SK-N-SH (cell line): ENCODE measurements around the gene SPINK8. TPM values are rescaled to one million over a fixed set of nuclear protein-coding genes. Genes with fewer than 3 reads are reported as not detected.
"Not testable (repeated sequence)": the region's sequence is repeated elsewhere in the genome, so short reads cannot be mapped to it uniquely, and the experiment has no call there.

Experiments used
- CTCF ChIA-PET: fragments of 300-600, 350-600 bp; formaldehyde crosslinking; extraction: SDS; loops from one replicate; lab custom pipeline; 2021; lab: Yijun Ruan, JAX
- POLR2A ChIA-PET: fragments of 350-600 bp; sonication (Branson Sonifier 250); formaldehyde crosslinking; extraction: SDS; loops from one replicate; lab custom pipeline; 2020; ENCODE audit warnings: antibody characterized with exemption, inconsistent platforms; lab: Yijun Ruan, JAX
- DNase-seq: peaks from one replicate; pipeline ENCODE4 v3.0.0; 2012
- H2AFZ ChIP-seq: fragments of 200-600 bp; sonication (generic); 2 replicates; pipeline ENCODE4 v1.8.1; 2016; ENCODE audit warnings: antibody characterized with exemption, mild to moderate bottlenecking, low read depth
- H3F3A ChIP-seq: fragments of 200-600 bp; sonication (generic); replicated peaks from 2 replicates; pipeline ENCODE3; 2016; ENCODE audit warnings: antibody characterized with exemption, mild to moderate bottlenecking; ENCODE audit not compliant: insufficient read depth
- H3K27ac ChIP-seq, 2 experiments: fragments of 200-500 bp in 1 of 2; fragments of 200-600 bp in 1 of 2; sonication (Bioruptor generic) in 1 of 2; sonication (generic), shearing (Covaris generic) in 1 of 2; 2 replicates each; pipeline versions ENCODE4 v1.5.1 to v1.6.1; 2014 to 2016; ENCODE audit warnings: low read depth in 2 of 2, inconsistent platforms in 1 of 2, low read length in 1 of 2, mild to moderate bottlenecking in 1 of 2, mixed read lengths in 1 of 2
- H3K27me3 ChIP-seq: fragments of 200-600 bp; sonication (generic), shearing (Covaris generic); 2 replicates; pipeline ENCODE4 v1.6.1; 2016; ENCODE audit warnings: mixed run types; ENCODE audit not compliant: insufficient read depth
- H3K36me3 ChIP-seq, 2 experiments: fragments of 200-500 bp in 1 of 2; fragments of 200-600 bp in 1 of 2; sonication (Bioruptor generic) in 1 of 2; sonication (generic) in 1 of 2; replicated peaks in 1 of 2; 2 replicates each; pipeline versions ENCODE3 to v1.5.1; 2014 to 2016; ENCODE audit warnings: low read length in 1 of 2, mild to moderate bottlenecking in 1 of 2; ENCODE audit not compliant: insufficient read depth in 2 of 2, control insufficient read depth in 1 of 2
- H3K4me1 ChIP-seq, 2 experiments: fragments of 200-500 bp in 1 of 2; fragments of 200-600 bp in 1 of 2; sonication (Bioruptor generic) in 1 of 2; sonication (generic), shearing (Covaris generic) in 1 of 2; 2 replicates each; pipeline versions ENCODE4 v1.5.1 to v1.6.1; 2014 to 2016; ENCODE audit warnings: low read depth in 1 of 2, low read length in 1 of 2, mixed run types in 1 of 2; ENCODE audit not compliant: insufficient read depth in 2 of 2, control insufficient read depth in 1 of 2
- H3K4me2 ChIP-seq: fragments of 200-600 bp; sonication (generic), shearing (Covaris generic); 2 replicates; pipeline ENCODE4 v1.6.1; 2017; ENCODE audit warnings: mixed run types
- H3K4me3 ChIP-seq, 2 experiments: fragments of 200-500 bp in 1 of 2; fragments of 200-600 bp in 1 of 2; sonication (Bioruptor generic) in 1 of 2; sonication (generic), shearing (Covaris generic) in 1 of 2; 2 replicates each; pipeline versions ENCODE4 v1.5.1 to v1.8.1; 2014 to 2016; ENCODE audit warnings: low read depth in 2 of 2, inconsistent platforms in 1 of 2, low read length in 1 of 2, mild to moderate bottlenecking in 1 of 2, mixed read lengths in 1 of 2, moderate library complexity in 1 of 2
- H3K79me2 ChIP-seq: fragments of 200-600 bp; sonication (generic); 2 replicates; pipeline ENCODE4 v1.8.1; 2017; ENCODE audit warnings: mild to moderate bottlenecking; ENCODE audit not compliant: insufficient read depth
- H3K9ac ChIP-seq: fragments of 200-600 bp; sonication (generic); 2 replicates; pipeline ENCODE4 v1.6.1; 2017; ENCODE audit warnings: mixed run types
- H3K9me2 ChIP-seq: fragments of 200-600 bp; sonication (generic); 2 replicates; pipeline ENCODE4 v1.6.1; 2017; ENCODE audit warnings: mixed run types
- H3K9me3 ChIP-seq: fragments of 200-600 bp; sonication (generic); 2 replicates; pipeline ENCODE4 v1.6.1; 2017; ENCODE audit warnings: mixed run types, mild to moderate bottlenecking, moderate library complexity
- H4K20me1 ChIP-seq: fragments of 200-600 bp; sonication (generic); 2 replicates; pipeline ENCODE4 v1.6.1; 2017; ENCODE audit warnings: mild to moderate bottlenecking, mixed run types; ENCODE audit not compliant: insufficient read depth
- CHD2 ChIP-seq: fragments of 150-350 bp; IDR thresholded peaks from 2 replicates; pipeline ENCODE4 v1.6.1; 2018; ENCODE audit warnings: low read length; ENCODE audit not compliant: partially characterized antibody
- EP300 ChIP-seq, 2 experiments: IDR thresholded peaks; 2 replicates each; pipeline versions ENCODE4 v1.4.0 to v1.6.1; 2012; ENCODE audit warnings: borderline replicate concordance in 1 of 2, low read depth in 1 of 2, low read length in 1 of 2
- FOXM1 ChIP-seq: IDR thresholded peaks from 2 replicates; pipeline ENCODE4 v1.4.0; 2012; ENCODE audit warnings: low read depth, mild to moderate bottlenecking
- MEF2A ChIP-seq: IDR thresholded peaks from 2 replicates; pipeline ENCODE4 v1.4.0; 2012; ENCODE audit warnings: low read depth, borderline replicate concordance
- NRF1 ChIP-seq: IDR thresholded peaks from 2 replicates; pipeline ENCODE4 v1.6.1; 2012; ENCODE audit warnings: low read depth, mild to moderate bottlenecking, low read length
- RFX5 ChIP-seq: IDR thresholded peaks from 2 replicates; pipeline ENCODE4 v1.6.1; 2012; ENCODE audit warnings: mild to moderate bottlenecking, improper control_type of control experiment, low read length
- TCF12 ChIP-seq: IDR thresholded peaks from 2 replicates; pipeline ENCODE4 v1.4.0; 2012
- WGBS: methylation state at CpG from one replicate; pipeline ENCODE4 v1.1.6; 2017; ENCODE audit warnings: low lambda C conversion rate; 5-methylcytosine and 5-hydroxymethylcytosine counted together
- polyA plus RNA-seq, 3 experiments: library from polyadenylated mRNA; depleted of rRNA; stranded (reverse); fragments of >200 nt; gene quantifications; 2 replicates each; pipeline ENCODE4 v1.2.3, GENCODE V29; 2012
- TF ChIP-seq, protein P1 (sequence below): IDR thresholded peaks from 2 replicates; pipeline ENCODE4 v1.4.0; 2012; ENCODE audit warnings: low read depth, borderline replicate concordance
- TF ChIP-seq, protein P2 (sequence below): IDR thresholded peaks from 2 replicates; pipeline ENCODE4 v1.6.1; 2012; ENCODE audit warnings: mild to moderate bottlenecking, low read depth, low read length, moderate library complexity
- TF ChIP-seq, protein P3 (sequence below): IDR thresholded peaks from 2 replicates; pipeline ENCODE4 v1.4.0; 2012; ENCODE audit warnings: low read depth, borderline replicate concordance

SPINK8 gene
- polyA plus RNA-seq, 1 of the 3 experiments (the other 2 are of a cell fraction), result not detected

DNA sequence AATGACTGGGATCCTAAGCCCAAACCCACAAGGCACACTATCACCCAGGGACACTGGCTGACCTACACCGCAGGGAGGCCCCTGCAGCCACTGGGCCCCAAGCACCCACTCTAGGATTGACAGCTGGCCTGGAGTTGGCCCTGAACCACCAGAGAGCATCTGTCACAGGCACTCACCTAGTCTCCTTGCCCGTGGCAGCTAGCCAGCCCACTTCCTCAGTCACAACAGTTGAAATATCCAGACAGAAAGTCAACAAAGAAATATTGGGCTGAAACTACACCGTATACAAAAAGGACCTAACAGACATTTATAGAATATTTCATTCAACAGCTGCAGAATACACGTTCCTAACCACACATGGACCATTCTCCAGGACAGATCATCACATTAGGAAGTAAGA lies 5.2 kb upstream of the SPINK8 start:
- 59% methylated on average over 4 of the region's 4 CpGs for WGBS
- ChIA-PET CTCF (interaction anchor here (1.2 to 1.8 kb wide), 2 partner anchors 12 to 62 kb away, joined by 3 to 4 read pairs; no protein-coding TSS in a partner anchor), POLR2A (no interaction called here)
- Histone ChIP-seq H3K9me3 (no peaks in the 10 kb centered on the region), H3K79me2 (no peaks in the 10 kb centered on the region), H3K9ac (no peak overlapping the region), H2AFZ (no peak overlapping the region), H3K27ac (no peak overlapping the region), H4K20me1 (no peaks in the 10 kb centered on the region), H3K27me3 (peaks cover 7% of the 10 kb centered on the region; the same call in 1 of the 2 replicates), H3F3A (no peaks in the 10 kb centered on the region), H3K9me2 (no peaks in the 10 kb centered on the region), H3K36me3 (no peaks in the 10 kb centered on the region), H3K4me1 (no peaks in the 10 kb centered on the region; a peak in 1 of 4 replicates), H3K4me3 (no peak overlapping the region), H3K4me2 (no peak overlapping the region)
- DNase-seq, result no peak
- TF ChIP-seq CHD2, result no peak
- TF ChIP-seq FOXM1, result no peak

DNA sequence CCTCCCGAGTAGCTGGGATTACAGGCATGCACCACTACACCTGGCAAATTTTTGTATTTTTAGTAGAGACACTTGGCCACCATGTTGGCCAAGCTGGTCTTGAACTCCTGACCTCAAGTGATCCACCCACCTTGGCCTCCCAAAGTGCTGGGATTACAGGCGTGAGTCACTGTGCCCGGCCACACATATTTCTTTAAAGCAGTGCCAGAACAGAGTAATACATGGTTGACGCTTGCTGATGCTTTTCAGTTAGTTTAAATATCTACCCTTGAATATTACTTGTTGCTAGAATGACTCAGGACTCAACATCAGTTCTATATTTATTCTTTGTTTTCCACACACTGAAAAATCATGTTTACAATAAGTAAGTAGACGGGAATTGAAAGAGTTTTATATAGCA lies 4.1 kb upstream of the SPINK8 start:
- H3K9me3 ChIP-seq, H3K9me2 ChIP-seq, H4K20me1 ChIP-seq, H3K36me3 ChIP-seq, H3K79me2 ChIP-seq, H3K9ac ChIP-seq, DNase-seq, H3K27me3 ChIP-seq, H3F3A ChIP-seq, H3K4me3 ChIP-seq, H3K27ac ChIP-seq, CTCF ChIA-PET, H3K4me1 ChIP-seq, H3K4me2 ChIP-seq, H2AFZ ChIP-seq, POLR2A ChIA-PET: not testable (repeated sequence)
- 69% methylated on average over 5 of the region's 5 CpGs for WGBS

DNA sequence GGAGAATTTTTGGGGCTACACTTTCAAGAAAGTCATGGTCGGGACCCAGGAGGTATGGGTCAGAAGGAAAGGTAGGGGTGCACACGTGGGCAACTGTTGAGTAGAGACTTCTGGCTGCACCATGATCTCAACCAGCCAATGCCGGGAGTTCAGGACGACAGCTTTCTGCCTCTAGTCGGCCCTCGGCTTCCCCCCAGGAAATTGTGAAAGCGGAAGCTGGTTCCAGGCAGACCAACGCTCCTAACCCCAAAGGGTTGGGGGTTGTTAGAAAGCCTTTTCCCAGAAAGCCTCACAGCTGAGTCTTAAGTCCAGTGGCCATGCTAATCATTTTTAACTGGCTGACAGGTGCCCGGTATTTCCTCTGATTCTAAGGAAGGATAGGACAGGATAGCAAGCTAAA lies 1.8 kb upstream of the SPINK8 start:
- POLR2A ChIA-PET, H3K36me3 ChIP-seq, H3K79me2 ChIP-seq, H3K9ac ChIP-seq, H3K27ac ChIP-seq, H3K4me1 ChIP-seq, H3K4me2 ChIP-seq, H3F3A ChIP-seq, H3K9me2 ChIP-seq, DNase-seq, H4K20me1 ChIP-seq, H3K27me3 ChIP-seq, H3K4me3 ChIP-seq, H3K9me3 ChIP-seq, H2AFZ ChIP-seq: not testable (repeated sequence)
- WGBS, result 63% methylated on average over 6 of the region's 9 CpGs
- CTCF ChIA-PET, result interaction anchor here (1.4 to 1.8 kb wide), 2 partner anchors 65 to 101 kb away, joined by 6 read pairs; no protein-coding TSS in a partner anchor

DNA sequence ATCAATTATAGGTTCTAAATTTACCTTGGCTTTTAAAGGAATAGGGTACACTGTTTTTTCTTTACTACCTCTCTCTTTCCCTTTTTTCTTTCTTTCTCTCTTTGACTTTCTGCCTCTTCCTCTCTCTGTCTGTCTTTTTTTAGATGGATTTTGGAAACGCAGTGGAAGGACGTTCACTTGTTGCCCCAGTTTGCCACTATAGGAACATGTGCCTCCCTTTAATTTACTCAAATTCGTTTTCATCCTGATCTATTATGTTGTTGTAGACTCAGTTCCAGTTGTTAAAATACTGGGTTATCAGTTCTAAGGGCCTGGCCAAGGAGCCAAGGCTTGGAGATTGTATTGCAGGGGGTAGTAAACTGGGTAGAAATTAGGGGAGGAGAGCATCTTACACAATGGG lies 1.1 kb upstream of the SPINK8 start:
- Histone ChIP-seq H3K9ac (no peak overlapping the region), H3K9me3 (no peaks in the 10 kb centered on the region), H3K79me2 (no peaks in the 10 kb centered on the region), H3K4me1 (no peaks in the 10 kb centered on the region; a peak in 1 of 4 replicates), H4K20me1 (no peaks in the 10 kb centered on the region), H3K27me3 (peaks cover 7% of the 10 kb centered on the region; the same call in 1 of the 2 replicates), H3F3A (no peaks in the 10 kb centered on the region), H3K4me3 (no peak overlapping the region), H3K9me2 (no peaks in the 10 kb centered on the region), H3K36me3 (no peaks in the 10 kb centered on the region), H3K4me2 (no peak overlapping the region), H3K27ac (no peak overlapping the region), H2AFZ (no peak overlapping the region)
- POLR2A ChIA-PET, result no interaction called here
- CTCF ChIA-PET, result interaction anchor here (1.4 to 1.8 kb wide), 2 partner anchors 66 to 102 kb away, joined by 6 read pairs; no protein-coding TSS in a partner anchor
- DNase-seq, result no peak
- WGBS, result 44% methylated on average over 3 of the region's 3 CpGs
- TF ChIP-seq EP300 (IDR thresholded peaks at IDR 0.05; ENCODE audit: borderline replicate concordance in 1 of 2, low read depth in 1 of 2, low read length in 1 of 2) (no peak), RFX5 (no peak), MEF2A (no peak), TCF12 (no peak), NRF1 (no peak)
- TF ChIP-seq, protein P1, sequence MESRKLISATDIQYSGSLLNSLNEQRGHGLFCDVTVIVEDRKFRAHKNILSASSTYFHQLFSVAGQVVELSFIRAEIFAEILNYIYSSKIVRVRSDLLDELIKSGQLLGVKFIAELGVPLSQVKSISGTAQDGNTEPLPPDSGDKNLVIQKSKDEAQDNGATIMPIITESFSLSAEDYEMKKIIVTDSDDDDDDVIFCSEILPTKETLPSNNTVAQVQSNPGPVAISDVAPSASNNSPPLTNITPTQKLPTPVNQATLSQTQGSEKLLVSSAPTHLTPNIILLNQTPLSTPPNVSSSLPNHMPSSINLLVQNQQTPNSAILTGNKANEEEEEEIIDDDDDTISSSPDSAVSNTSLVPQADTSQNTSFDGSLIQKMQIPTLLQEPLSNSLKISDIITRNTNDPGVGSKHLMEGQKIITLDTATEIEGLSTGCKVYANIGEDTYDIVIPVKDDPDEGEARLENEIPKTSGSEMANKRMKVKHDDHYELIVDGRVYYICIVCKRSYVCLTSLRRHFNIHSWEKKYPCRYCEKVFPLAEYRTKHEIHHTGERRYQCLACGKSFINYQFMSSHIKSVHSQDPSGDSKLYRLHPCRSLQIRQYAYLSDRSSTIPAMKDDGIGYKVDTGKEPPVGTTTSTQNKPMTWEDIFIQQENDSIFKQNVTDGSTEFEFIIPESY, result no peak
- TF ChIP-seq, protein P2, sequence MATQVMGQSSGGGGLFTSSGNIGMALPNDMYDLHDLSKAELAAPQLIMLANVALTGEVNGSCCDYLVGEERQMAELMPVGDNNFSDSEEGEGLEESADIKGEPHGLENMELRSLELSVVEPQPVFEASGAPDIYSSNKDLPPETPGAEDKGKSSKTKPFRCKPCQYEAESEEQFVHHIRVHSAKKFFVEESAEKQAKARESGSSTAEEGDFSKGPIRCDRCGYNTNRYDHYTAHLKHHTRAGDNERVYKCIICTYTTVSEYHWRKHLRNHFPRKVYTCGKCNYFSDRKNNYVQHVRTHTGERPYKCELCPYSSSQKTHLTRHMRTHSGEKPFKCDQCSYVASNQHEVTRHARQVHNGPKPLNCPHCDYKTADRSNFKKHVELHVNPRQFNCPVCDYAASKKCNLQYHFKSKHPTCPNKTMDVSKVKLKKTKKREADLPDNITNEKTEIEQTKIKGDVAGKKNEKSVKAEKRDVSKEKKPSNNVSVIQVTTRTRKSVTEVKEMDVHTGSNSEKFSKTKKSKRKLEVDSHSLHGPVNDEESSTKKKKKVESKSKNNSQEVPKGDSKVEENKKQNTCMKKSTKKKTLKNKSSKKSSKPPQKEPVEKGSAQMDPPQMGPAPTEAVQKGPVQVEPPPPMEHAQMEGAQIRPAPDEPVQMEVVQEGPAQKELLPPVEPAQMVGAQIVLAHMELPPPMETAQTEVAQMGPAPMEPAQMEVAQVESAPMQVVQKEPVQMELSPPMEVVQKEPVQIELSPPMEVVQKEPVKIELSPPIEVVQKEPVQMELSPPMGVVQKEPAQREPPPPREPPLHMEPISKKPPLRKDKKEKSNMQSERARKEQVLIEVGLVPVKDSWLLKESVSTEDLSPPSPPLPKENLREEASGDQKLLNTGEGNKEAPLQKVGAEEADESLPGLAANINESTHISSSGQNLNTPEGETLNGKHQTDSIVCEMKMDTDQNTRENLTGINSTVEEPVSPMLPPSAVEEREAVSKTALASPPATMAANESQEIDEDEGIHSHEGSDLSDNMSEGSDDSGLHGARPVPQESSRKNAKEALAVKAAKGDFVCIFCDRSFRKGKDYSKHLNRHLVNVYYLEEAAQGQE, result no peak
- TF ChIP-seq, protein P3, sequence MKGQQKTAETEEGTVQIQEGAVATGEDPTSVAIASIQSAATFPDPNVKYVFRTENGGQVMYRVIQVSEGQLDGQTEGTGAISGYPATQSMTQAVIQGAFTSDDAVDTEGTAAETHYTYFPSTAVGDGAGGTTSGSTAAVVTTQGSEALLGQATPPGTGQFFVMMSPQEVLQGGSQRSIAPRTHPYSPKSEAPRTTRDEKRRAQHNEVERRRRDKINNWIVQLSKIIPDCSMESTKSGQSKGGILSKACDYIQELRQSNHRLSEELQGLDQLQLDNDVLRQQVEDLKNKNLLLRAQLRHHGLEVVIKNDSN, result no peak
